SK-N-SH (cell line): ENCODE measurements around the gene KMT2E. TPM values are rescaled to one million over a fixed set of nuclear protein-coding genes. Genes with fewer than 3 reads are reported as not detected.

ENCODE experiments used
- CTCF ChIA-PET: fragments of 300-600, 350-600 bp; formaldehyde crosslinking; extraction: SDS; loops from one replicate; lab custom pipeline; 2021; lab: Yijun Ruan, JAX
- POLR2A ChIA-PET: fragments of 350-600 bp; sonication (Branson Sonifier 250); formaldehyde crosslinking; extraction: SDS; loops from one replicate; lab custom pipeline; 2020; ENCODE audit warnings: antibody characterized with exemption, inconsistent platforms; lab: Yijun Ruan, JAX
- DNase-seq: peaks from one replicate; pipeline ENCODE4 v3.0.0; 2012
- H2AFZ ChIP-seq: fragments of 200-600 bp; sonication (generic); 2 replicates; pipeline ENCODE4 v1.8.1; 2016; ENCODE audit warnings: antibody characterized with exemption, mild to moderate bottlenecking, low read depth
- H3F3A ChIP-seq: fragments of 200-600 bp; sonication (generic); replicated peaks from 2 replicates; pipeline ENCODE3; 2016; ENCODE audit warnings: antibody characterized with exemption, mild to moderate bottlenecking; ENCODE audit not compliant: insufficient read depth
- H3K27ac ChIP-seq, 2 experiments: fragments of 200-500 bp in 1 of 2; fragments of 200-600 bp in 1 of 2; sonication (Bioruptor generic) in 1 of 2; sonication (generic), shearing (Covaris generic) in 1 of 2; 2 replicates each; pipeline versions ENCODE4 v1.5.1 to v1.6.1; 2014 to 2016; ENCODE audit warnings: low read depth in 2 of 2, inconsistent platforms in 1 of 2, low read length in 1 of 2, mild to moderate bottlenecking in 1 of 2, mixed read lengths in 1 of 2
- H3K27me3 ChIP-seq: fragments of 200-600 bp; sonication (generic), shearing (Covaris generic); 2 replicates; pipeline ENCODE4 v1.6.1; 2016; ENCODE audit warnings: mixed run types; ENCODE audit not compliant: insufficient read depth
- H3K36me3 ChIP-seq, 2 experiments: fragments of 200-500 bp in 1 of 2; fragments of 200-600 bp in 1 of 2; sonication (Bioruptor generic) in 1 of 2; sonication (generic) in 1 of 2; replicated peaks in 1 of 2; 2 replicates each; pipeline versions ENCODE3 to v1.5.1; 2014 to 2016; ENCODE audit warnings: low read length in 1 of 2, mild to moderate bottlenecking in 1 of 2; ENCODE audit not compliant: insufficient read depth in 2 of 2, control insufficient read depth in 1 of 2
- H3K4me1 ChIP-seq, 2 experiments: fragments of 200-500 bp in 1 of 2; fragments of 200-600 bp in 1 of 2; sonication (Bioruptor generic) in 1 of 2; sonication (generic), shearing (Covaris generic) in 1 of 2; 2 replicates each; pipeline versions ENCODE4 v1.5.1 to v1.6.1; 2014 to 2016; ENCODE audit warnings: low read depth in 1 of 2, low read length in 1 of 2, mixed run types in 1 of 2; ENCODE audit not compliant: insufficient read depth in 2 of 2, control insufficient read depth in 1 of 2
- H3K4me2 ChIP-seq: fragments of 200-600 bp; sonication (generic), shearing (Covaris generic); 2 replicates; pipeline ENCODE4 v1.6.1; 2017; ENCODE audit warnings: mixed run types
- H3K4me3 ChIP-seq, 2 experiments: fragments of 200-500 bp in 1 of 2; fragments of 200-600 bp in 1 of 2; sonication (Bioruptor generic) in 1 of 2; sonication (generic), shearing (Covaris generic) in 1 of 2; 2 replicates each; pipeline versions ENCODE4 v1.5.1 to v1.8.1; 2014 to 2016; ENCODE audit warnings: low read depth in 2 of 2, inconsistent platforms in 1 of 2, low read length in 1 of 2, mild to moderate bottlenecking in 1 of 2, mixed read lengths in 1 of 2, moderate library complexity in 1 of 2
- H3K79me2 ChIP-seq: fragments of 200-600 bp; sonication (generic); 2 replicates; pipeline ENCODE4 v1.8.1; 2017; ENCODE audit warnings: mild to moderate bottlenecking; ENCODE audit not compliant: insufficient read depth
- H3K9ac ChIP-seq: fragments of 200-600 bp; sonication (generic); 2 replicates; pipeline ENCODE4 v1.6.1; 2017; ENCODE audit warnings: mixed run types
- H3K9me2 ChIP-seq: fragments of 200-600 bp; sonication (generic); 2 replicates; pipeline ENCODE4 v1.6.1; 2017; ENCODE audit warnings: mixed run types
- H3K9me3 ChIP-seq: fragments of 200-600 bp; sonication (generic); 2 replicates; pipeline ENCODE4 v1.6.1; 2017; ENCODE audit warnings: mixed run types, mild to moderate bottlenecking, moderate library complexity
- H4K20me1 ChIP-seq: fragments of 200-600 bp; sonication (generic); 2 replicates; pipeline ENCODE4 v1.6.1; 2017; ENCODE audit warnings: mild to moderate bottlenecking, mixed run types; ENCODE audit not compliant: insufficient read depth
- EP300 ChIP-seq, 2 experiments: IDR thresholded peaks; 2 replicates each; pipeline versions ENCODE4 v1.4.0 to v1.6.1; 2012; ENCODE audit warnings: borderline replicate concordance in 1 of 2, low read depth in 1 of 2, low read length in 1 of 2
- EZH2phosphoT487 ChIP-seq: fragments of 200-600 bp; sonication (generic); IDR thresholded peaks from 2 replicates; pipeline ENCODE4 v1.6.1; 2017; ENCODE audit warnings: low read depth, mixed run types, mild to moderate bottlenecking, antibody characterized with exemption, moderate library complexity, borderline replicate concordance
- FOSL2 ChIP-seq: IDR thresholded peaks from 2 replicates; pipeline ENCODE4 v1.4.0; 2012; ENCODE audit warnings: low read depth, mild to moderate bottlenecking, moderate library complexity, borderline replicate concordance
- FOXM1 ChIP-seq: IDR thresholded peaks from 2 replicates; pipeline ENCODE4 v1.4.0; 2012; ENCODE audit warnings: low read depth, mild to moderate bottlenecking
- MEF2A ChIP-seq: IDR thresholded peaks from 2 replicates; pipeline ENCODE4 v1.4.0; 2012; ENCODE audit warnings: low read depth, borderline replicate concordance
- NFIC ChIP-seq: IDR thresholded peaks from 2 replicates; pipeline ENCODE4 v1.4.0; 2012; ENCODE audit warnings: borderline replicate concordance
- NRF1 ChIP-seq: IDR thresholded peaks from 2 replicates; pipeline ENCODE4 v1.6.1; 2012; ENCODE audit warnings: low read depth, mild to moderate bottlenecking, low read length
- RAD21 ChIP-seq: IDR thresholded peaks from 2 replicates; pipeline ENCODE4 v1.6.1; 2012; ENCODE audit warnings: mild to moderate bottlenecking, low read length
- RCOR1 ChIP-seq: fragments of 150-350 bp; IDR thresholded peaks from 2 replicates; pipeline ENCODE4 v1.6.1; 2017; ENCODE audit warnings: antibody characterized with exemption, low read length
- RFX5 ChIP-seq: IDR thresholded peaks from 2 replicates; pipeline ENCODE4 v1.6.1; 2012; ENCODE audit warnings: mild to moderate bottlenecking, improper control_type of control experiment, low read length
- TAF1 ChIP-seq: IDR thresholded peaks from 2 replicates; pipeline ENCODE4 v1.6.1; 2012; ENCODE audit warnings: low read depth, mild to moderate bottlenecking, low read length, moderate library complexity, borderline replicate concordance
- TCF12 ChIP-seq: IDR thresholded peaks from 2 replicates; pipeline ENCODE4 v1.4.0; 2012
- TEAD4 ChIP-seq: IDR thresholded peaks from 2 replicates; pipeline ENCODE4 v1.4.0; 2012; ENCODE audit warnings: mild to moderate bottlenecking, borderline replicate concordance; ENCODE audit not compliant: insufficient read depth
- YY1 ChIP-seq: IDR thresholded peaks from 2 replicates; pipeline ENCODE4 v1.4.0; 2012; ENCODE audit warnings: low read depth, mild to moderate bottlenecking
- WGBS: methylation state at CpG from one replicate; pipeline ENCODE4 v1.1.6; 2017; ENCODE audit warnings: low lambda C conversion rate; 5-methylcytosine and 5-hydroxymethylcytosine counted together
- polyA plus RNA-seq, 3 experiments: library from polyadenylated mRNA; depleted of rRNA; stranded (reverse); fragments of >200 nt; gene quantifications; 2 replicates each; pipeline ENCODE4 v1.2.3, GENCODE V29; 2012
- TF ChIP-seq, protein P1 (sequence below): IDR thresholded peaks from 2 replicates; pipeline ENCODE4 v1.4.0; 2012; ENCODE audit warnings: low read depth
- TF ChIP-seq, protein P2 (sequence below): fragments of 200-600 bp; sonication (generic); IDR thresholded peaks from 2 replicates; pipeline ENCODE4 v1.6.1; 2017; ENCODE audit warnings: antibody characterized with exemption, mild to moderate bottlenecking, moderate library complexity
- TF ChIP-seq, protein P3 (sequence below): fragments of 150-350 bp; IDR thresholded peaks from 2 replicates; pipeline ENCODE4 v1.6.1; 2016; ENCODE audit warnings: mild to moderate bottlenecking, low read depth, low read length
- TF ChIP-seq, protein P4 (sequence below): fragments of 150-350 bp; IDR thresholded peaks from 2 replicates; pipeline ENCODE4 v1.6.1; 2017; ENCODE audit warnings: antibody characterized with exemption, low read length, low read depth, borderline replicate concordance

Gene KMT2E
- polyA plus RNA-seq, 1 of the 3 experiments (the other 2 are of a cell fraction), result 6.4 TPM

DNA sequence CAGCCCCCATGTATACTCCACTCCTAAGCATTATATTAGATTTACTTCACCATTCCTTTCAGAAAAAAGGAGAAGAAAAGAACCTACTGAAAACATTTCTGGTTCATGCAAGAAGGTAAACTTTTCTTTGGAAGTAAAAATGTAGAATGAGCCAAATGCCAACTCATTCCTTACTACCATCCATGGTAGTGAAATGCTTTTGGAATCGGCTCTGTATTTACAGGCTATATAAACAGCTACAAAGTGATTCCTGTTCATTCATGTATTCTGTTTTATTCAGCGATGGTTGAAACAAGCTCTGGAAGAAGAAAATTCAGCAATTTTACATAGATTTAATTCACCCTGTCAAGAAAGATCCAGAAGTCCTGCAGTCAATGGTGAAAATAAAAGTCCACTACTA is 91.6 kb downstream of the KMT2E start:
- peaks cover 36% of the 10 kb centered on the region; the same call in 1 of the 2 replicates for H3K79me2 ChIP-seq
- no peak overlapping the region for H2AFZ ChIP-seq
- peaks cover 75% of the 10 kb centered on the region for H3F3A ChIP-seq
- H3K27me3 ChIP-seq, result no peaks in the 10 kb centered on the region
- H3K9ac ChIP-seq, result no peak overlapping the region
- POLR2A ChIA-PET, result no interaction called here
- H3K36me3 ChIP-seq, result peaks cover 86 to 90% of the 10 kb centered on the region in 2 experiments
- no peak for DNase-seq
- peaks cover 7% of the 10 kb centered on the region; the same call in 1 of the 2 replicates for H4K20me1 ChIP-seq
- H3K27ac ChIP-seq, result peak overlapping the region; percentile 10 to 14; a peak in 1 of 4 replicates
- no peaks in the 10 kb centered on the region for H3K9me2 ChIP-seq
- WGBS, result 94% methylated on average over 2 of the region's 2 CpGs
- CTCF ChIA-PET, result interaction anchor here (1.2 to 1.6 kb wide), 2 partner anchors 9 to 124 kb away, joined by 3 to 7 read pairs; no protein-coding TSS in a partner anchor
- TF ChIP-seq TAF1, result no peak
- TF ChIP-seq, protein P1, sequence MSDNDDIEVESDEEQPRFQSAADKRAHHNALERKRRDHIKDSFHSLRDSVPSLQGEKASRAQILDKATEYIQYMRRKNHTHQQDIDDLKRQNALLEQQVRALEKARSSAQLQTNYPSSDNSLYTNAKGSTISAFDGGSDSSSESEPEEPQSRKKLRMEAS, result no peak
- TF ChIP-seq NRF1, result no peak
- TF ChIP-seq, protein P2, sequence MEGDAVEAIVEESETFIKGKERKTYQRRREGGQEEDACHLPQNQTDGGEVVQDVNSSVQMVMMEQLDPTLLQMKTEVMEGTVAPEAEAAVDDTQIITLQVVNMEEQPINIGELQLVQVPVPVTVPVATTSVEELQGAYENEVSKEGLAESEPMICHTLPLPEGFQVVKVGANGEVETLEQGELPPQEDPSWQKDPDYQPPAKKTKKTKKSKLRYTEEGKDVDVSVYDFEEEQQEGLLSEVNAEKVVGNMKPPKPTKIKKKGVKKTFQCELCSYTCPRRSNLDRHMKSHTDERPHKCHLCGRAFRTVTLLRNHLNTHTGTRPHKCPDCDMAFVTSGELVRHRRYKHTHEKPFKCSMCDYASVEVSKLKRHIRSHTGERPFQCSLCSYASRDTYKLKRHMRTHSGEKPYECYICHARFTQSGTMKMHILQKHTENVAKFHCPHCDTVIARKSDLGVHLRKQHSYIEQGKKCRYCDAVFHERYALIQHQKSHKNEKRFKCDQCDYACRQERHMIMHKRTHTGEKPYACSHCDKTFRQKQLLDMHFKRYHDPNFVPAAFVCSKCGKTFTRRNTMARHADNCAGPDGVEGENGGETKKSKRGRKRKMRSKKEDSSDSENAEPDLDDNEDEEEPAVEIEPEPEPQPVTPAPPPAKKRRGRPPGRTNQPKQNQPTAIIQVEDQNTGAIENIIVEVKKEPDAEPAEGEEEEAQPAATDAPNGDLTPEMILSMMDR, result no peak
- TF ChIP-seq NFIC, result no peak
- TF ChIP-seq, protein P3, sequence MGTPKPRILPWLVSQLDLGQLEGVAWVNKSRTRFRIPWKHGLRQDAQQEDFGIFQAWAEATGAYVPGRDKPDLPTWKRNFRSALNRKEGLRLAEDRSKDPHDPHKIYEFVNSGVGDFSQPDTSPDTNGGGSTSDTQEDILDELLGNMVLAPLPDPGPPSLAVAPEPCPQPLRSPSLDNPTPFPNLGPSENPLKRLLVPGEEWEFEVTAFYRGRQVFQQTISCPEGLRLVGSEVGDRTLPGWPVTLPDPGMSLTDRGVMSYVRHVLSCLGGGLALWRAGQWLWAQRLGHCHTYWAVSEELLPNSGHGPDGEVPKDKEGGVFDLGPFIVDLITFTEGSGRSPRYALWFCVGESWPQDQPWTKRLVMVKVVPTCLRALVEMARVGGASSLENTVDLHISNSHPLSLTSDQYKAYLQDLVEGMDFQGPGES, result no peak
- TF ChIP-seq RAD21, result no peak
- TF ChIP-seq EP300 (IDR thresholded peaks at IDR 0.05; ENCODE audit: borderline replicate concordance in 1 of 2, low read depth in 1 of 2, low read length in 1 of 2), result no peak
- no peak overlapping the region for H3K4me3 ChIP-seq
- no peaks in the 10 kb centered on the region for H3K9me3 ChIP-seq
- no peak overlapping the region for H3K4me2 ChIP-seq
- peaks cover 19 to 22% of the 10 kb centered on the region in 2 experiments; a peak in 1 of 4 replicates for H3K4me1 ChIP-seq

DNA sequence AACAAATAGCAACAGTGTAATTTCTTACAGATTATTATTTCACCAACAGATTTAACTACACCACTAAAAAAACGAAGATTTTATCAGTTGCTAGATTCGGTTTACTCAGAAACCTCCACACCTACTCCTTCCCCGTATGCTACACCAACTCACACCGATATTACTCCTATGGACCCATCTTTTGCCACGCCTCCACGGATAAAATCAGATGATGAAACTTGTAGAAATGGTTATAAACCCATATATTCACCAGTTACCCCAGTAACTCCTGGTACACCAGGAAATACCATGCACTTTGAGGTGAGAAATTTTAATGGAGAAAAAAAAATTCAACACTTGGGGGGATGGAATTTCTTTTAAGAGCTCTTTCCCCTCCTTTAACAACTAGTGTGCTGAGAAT is 92.5 kb downstream of the KMT2E start:
- Histone ChIP-seq H3K36me3 (peaks cover 86 to 90% of the 10 kb centered on the region in 2 experiments), H3K27ac (peak overlapping the region in 1 of 2 experiments; percentile 11; a peak in 1 of 4 replicates), H3K9me3 (no peaks in the 10 kb centered on the region), H3K4me1 (peaks cover 11 to 18% of the 10 kb centered on the region in 2 experiments; a peak in 1 of 4 replicates), H4K20me1 (peaks cover 7% of the 10 kb centered on the region; the same call in 1 of the 2 replicates), H3K9ac (no peak overlapping the region), H2AFZ (no peak overlapping the region), H3K4me2 (no peak overlapping the region), H3F3A (peaks cover 75% of the 10 kb centered on the region), H3K27me3 (no peaks in the 10 kb centered on the region), H3K79me2 (peaks cover 36% of the 10 kb centered on the region; the same call in 1 of the 2 replicates), H3K9me2 (no peaks in the 10 kb centered on the region), H3K4me3 (no peak overlapping the region)
- CTCF ChIA-PET, result no interaction called here
- POLR2A ChIA-PET, result no interaction called here
- WGBS, result 96% methylated on average over 6 of the region's 6 CpGs
- no peak for DNase-seq
- TF ChIP-seq TAF1 (no peak), NRF1 (no peak), RCOR1 (no peak), FOXM1 (no peak), EZH2phosphoT487 (no peak), MEF2A (no peak), FOSL2 (no peak), RFX5 (no peak), YY1 (no peak), TEAD4 (no peak), TCF12 (no peak)
- TF ChIP-seq, protein P4, sequence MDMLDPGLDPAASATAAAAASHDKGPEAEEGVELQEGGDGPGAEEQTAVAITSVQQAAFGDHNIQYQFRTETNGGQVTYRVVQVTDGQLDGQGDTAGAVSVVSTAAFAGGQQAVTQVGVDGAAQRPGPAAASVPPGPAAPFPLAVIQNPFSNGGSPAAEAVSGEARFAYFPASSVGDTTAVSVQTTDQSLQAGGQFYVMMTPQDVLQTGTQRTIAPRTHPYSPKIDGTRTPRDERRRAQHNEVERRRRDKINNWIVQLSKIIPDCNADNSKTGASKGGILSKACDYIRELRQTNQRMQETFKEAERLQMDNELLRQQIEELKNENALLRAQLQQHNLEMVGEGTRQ, result no peak
- TF ChIP-seq, protein P3, result no peak
- TF ChIP-seq, protein P2, result no peak
